RWPE1 (cell line): ENCODE data around the gene IKZF1.

ENCODE experiments used
- CTCF ChIA-PET: fragments of 350-600 bp; sonication (Branson Sonifier 250); formaldehyde crosslinking; extraction: SDS; loops from one replicate; lab custom pipeline; 2021; lab: Yijun Ruan, JAX
- POLR2A ChIA-PET: fragments of 400-600 bp; formaldehyde crosslinking; extraction: SDS; loops from one replicate; lab custom pipeline; 2020; ENCODE audit warnings: antibody characterized with exemption; ENCODE audit not compliant: low non-redundant PET; lab: Yijun Ruan, JAX
- DNase-seq: peaks from one replicate; pipeline ENCODE4 v3.0.0; 2012; ENCODE audit warnings: low spot score
- H3K27ac ChIP-seq: fragments of 450-650 bp; 2 replicates; pipeline ENCODE4 v1.5.1; 2017
- CTCF ChIP-seq: fragments of 450-650 bp; conservative IDR thresholded peaks from 2 replicates; pipeline ENCODE4 v1.5.1; 2017; ENCODE audit warnings: low read depth, mild to moderate bottlenecking

The IKZF1 gene

GRCh38 chr7:50306494-50307367, 2.2 kb downstream of the IKZF1 start:
- POLR2A ChIA-PET: no interaction called here
- no peak for DNase-seq
- CTCF ChIA-PET: no interaction called here
- H3K27ac ChIP-seq: no peak overlapping the region
- TF ChIP-seq CTCF: no peak

- ChIA-PET CTCF (no interaction called here), POLR2A (no interaction called here)
- DNase-seq: no peak
- no peak for TF ChIP-seq CTCF
- H3K27ac ChIP-seq: no peak overlapping the region
Measured at GRCh38 chr7:50307368-50308032, 3.0 kb downstream of the IKZF1 start.

GRCh38 chr7:50308203-50308531, 3.7 kb downstream of the IKZF1 start:
- H3K27ac ChIP-seq: no peak overlapping the region
- CTCF ChIA-PET: no interaction called here
- POLR2A ChIA-PET: no interaction called here
- no peak for TF ChIP-seq CTCF
- no peak for DNase-seq

- H3K27ac ChIP-seq: no peak overlapping the region
- CTCF ChIA-PET: no interaction called here
- no peak for TF ChIP-seq CTCF
- DNase-seq: no peak
- POLR2A ChIA-PET: no interaction called here
Measured at GRCh38 chr7:50308532-50309385, 4.2 kb downstream of the IKZF1 start.

- ChIA-PET POLR2A (no interaction called here), CTCF (no interaction called here)
- H3K27ac ChIP-seq: no peak overlapping the region
- no peak for TF ChIP-seq CTCF
- DNase-seq: no peak
Measured at GRCh38 chr7:50309721-50310120, 5.2 kb downstream of the IKZF1 start.

GRCh38 chr7:50310361-50310760, 5.8 kb downstream of the IKZF1 start:
- CTCF ChIA-PET: interaction anchor here (0.5 kb wide), 1 partner anchor 52 kb away, joined by 7 read pairs; no protein-coding TSS in a partner anchor
- TF ChIP-seq CTCF: no peak
- no peak for DNase-seq
- no peak overlapping the region for H3K27ac ChIP-seq
- POLR2A ChIA-PET: no interaction called here
